Non-pigmented ciliary epithelial cell (primary cell): ENCODE results near the gene TPRN.

Source experiments
- DNase-seq: peaks from one replicate; pipeline ENCODE4 v3.0.0-alpha.2; 2010; ENCODE audit warnings: low read depth

TPRN gene

DNA sequence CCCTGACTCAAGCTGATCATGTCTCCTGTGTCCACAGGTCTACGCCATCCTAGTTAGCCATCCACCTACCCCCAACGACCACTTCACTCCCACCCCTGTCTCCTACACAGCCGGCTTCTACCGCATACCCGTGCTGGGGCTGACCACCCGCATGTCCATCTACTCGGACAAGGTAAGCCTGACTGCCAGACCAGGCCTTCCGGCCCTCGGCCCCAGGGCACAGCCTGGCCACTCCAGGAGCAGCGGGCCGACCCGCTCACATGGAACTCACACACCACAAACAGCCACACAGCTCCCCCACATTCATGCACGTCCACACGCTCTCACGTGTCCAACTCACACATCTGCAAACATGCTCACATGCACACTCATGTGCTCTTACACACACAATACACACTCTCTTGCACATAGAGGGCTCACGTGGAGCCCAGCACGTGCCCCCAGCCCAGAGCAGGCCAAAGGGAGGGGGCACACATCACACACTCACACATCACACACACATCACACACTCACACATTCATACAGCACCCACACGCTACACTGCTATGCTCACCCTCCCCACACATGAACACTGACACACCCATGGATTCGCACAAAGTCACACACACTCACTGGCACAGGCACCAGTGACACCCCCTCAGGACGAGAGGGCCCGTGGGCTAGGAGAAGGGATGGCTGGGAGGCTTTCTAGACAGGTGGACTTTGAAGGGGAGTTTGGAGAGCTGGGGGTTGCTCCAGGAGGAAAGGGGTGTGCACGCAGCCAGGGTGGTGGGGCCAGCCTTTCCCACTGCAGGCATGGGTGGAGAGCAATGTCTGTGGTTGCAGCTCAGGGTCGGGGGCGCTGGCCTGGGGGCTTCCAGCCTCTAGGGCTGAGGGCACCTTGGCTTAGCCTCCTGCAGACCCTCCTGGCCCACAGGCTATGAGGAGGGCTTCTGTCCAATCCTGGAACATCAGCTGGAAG lies 58.3 kb downstream of the TPRN start:
- DNase-seq, result no peak
